Measurements from ENCODE around the gene CHN2. TPM values are rescaled to one million over a fixed set of nuclear protein-coding genes. Genes with fewer than 3 reads are reported as not detected.
A peak's percentile ranks its signal among the peaks of the same experiment; 100 is the strongest.

CHN2 gene
- total RNA-seq, 1 experiment from 2014 or later: 5.1 TPM

- CTCF ChIA-PET: interaction anchor here (0.6 to 2.7 kb wide), 11 partner anchors 13 to 419 kb away, joined by 3 to 18 read pairs (median 3); no protein-coding TSS in a partner anchor
- intact Hi-C loops (cut with micrococcal nuclease): no loop called here
- POLR2A ChIA-PET: interaction anchor here (0.6 to 2.1 kb wide), 4 partner anchors 17 to 429 kb away, joined by 3 to 6 read pairs (median 4); no protein-coding TSS in a partner anchor
Measured at GRCh38 chr7:29346231-29346978, 151.8 kb downstream of the CHN2 start.

GRCh38 chr7:29349362-29349761 lies 154.8 kb downstream of the CHN2 start:
- no peak for TF ChIP-seq CTCF (IDR thresholded peaks at IDR 0.05; ENCODE audit: unreplicated experiment)
- DNase-seq (ENCODE audit: unreplicated experiment): peak; percentile 78
- CTCF ChIA-PET: interaction anchor here (0.6 to 1.7 kb wide), 4 partner anchors 9 to 423 kb away, joined by 3 to 6 read pairs (median 4); no protein-coding TSS in a partner anchor
- intact Hi-C loops (cut with micrococcal nuclease): loop anchor here (1.0 kb wide), 1 partner anchor 59 kb away; no protein-coding TSS in a partner anchor
- no peaks in the 10 kb centered on the region for H3K27me3 Mint-ChIP-seq (ENCODE audit: insufficient read depth, unreplicated experiment)
- POLR2A ChIA-PET: interaction anchor here (0.6 to 2.1 kb wide), 11 partner anchors 11 to 422 kb away, joined by 3 to 14 read pairs (median 4); no protein-coding TSS in a partner anchor
- H3K27ac Mint-ChIP-seq (ENCODE audit: low read depth, unreplicated experiment): peak overlapping the region; percentile 41
- peaks cover 20% of the 10 kb centered on the region for H3K4me1 Mint-ChIP-seq (ENCODE audit: insufficient read depth, unreplicated experiment)
- no TSS peak for BruUV-seq (replicated peaks)
- H3K9me3 Mint-ChIP-seq (ENCODE audit: unreplicated experiment): no peaks in the 10 kb centered on the region
- peak overlapping the region; percentile 23 for H3K4me3 Mint-ChIP-seq (ENCODE audit: unreplicated experiment)
- H3K36me3 Mint-ChIP-seq (ENCODE audit: insufficient read depth, unreplicated experiment): peaks cover 18% of the 10 kb centered on the region

More at GRCh38 chr7:29346231-29346978, 151.8 kb downstream of the CHN2 start:
- Mint-ChIP-seq H3K4me3 (ENCODE audit: unreplicated experiment) (no peak overlapping the region), H3K27ac (ENCODE audit: low read depth, unreplicated experiment) (no peak overlapping the region), H3K27me3 (ENCODE audit: insufficient read depth, unreplicated experiment) (no peaks in the 10 kb centered on the region), H3K4me1 (ENCODE audit: insufficient read depth, unreplicated experiment) (peaks cover 20% of the 10 kb centered on the region), H3K36me3 (ENCODE audit: insufficient read depth, unreplicated experiment) (peaks cover 8% of the 10 kb centered on the region), H3K9me3 (ENCODE audit: unreplicated experiment) (no peaks in the 10 kb centered on the region)
- no TSS peak for BruUV-seq (replicated peaks)
- TF ChIP-seq CTCF (IDR thresholded peaks at IDR 0.05; ENCODE audit: unreplicated experiment): no peak
- DNase-seq (ENCODE audit: unreplicated experiment): no peak

DNA sequence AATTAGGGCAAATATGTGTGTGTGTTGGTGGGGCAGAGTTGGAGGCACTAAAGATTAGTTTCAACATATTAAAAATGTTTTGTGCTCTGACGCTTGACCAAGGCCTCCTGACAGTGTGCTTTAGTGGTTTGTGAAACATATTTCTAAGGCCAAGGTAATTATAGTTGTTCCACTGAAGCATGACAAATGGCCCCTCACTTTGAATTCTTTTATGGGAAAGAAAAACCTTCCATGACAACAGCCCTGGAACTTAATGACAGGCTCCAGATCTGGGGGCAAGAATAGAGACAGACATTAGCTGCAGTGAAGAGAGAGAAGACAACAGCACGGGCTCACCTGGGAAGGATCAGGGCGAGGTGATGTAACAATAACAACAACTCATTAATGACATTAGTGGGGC lies 155.8 kb downstream of the CHN2 start:
- Mint-ChIP-seq H3K36me3 (ENCODE audit: insufficient read depth, unreplicated experiment) (peaks cover 24% of the 10 kb centered on the region), H3K27ac (ENCODE audit: low read depth, unreplicated experiment) (no peak overlapping the region), H3K4me1 (ENCODE audit: insufficient read depth, unreplicated experiment) (peaks cover 20% of the 10 kb centered on the region), H3K9me3 (ENCODE audit: unreplicated experiment) (no peaks in the 10 kb centered on the region), H3K27me3 (ENCODE audit: insufficient read depth, unreplicated experiment) (no peaks in the 10 kb centered on the region), H3K4me3 (ENCODE audit: unreplicated experiment) (no peak overlapping the region)
- ChIA-PET CTCF (no interaction called here), POLR2A (interaction anchor here (0.7 to 2.1 kb wide), 3 partner anchors 9 to 21 kb away, joined by 3 to 14 read pairs (median 4); no protein-coding TSS in a partner anchor)
- DNase-seq (ENCODE audit: unreplicated experiment): no peak
- intact Hi-C loops (cut with micrococcal nuclease): no loop called here
- no peak for TF ChIP-seq CTCF (IDR thresholded peaks at IDR 0.05; ENCODE audit: unreplicated experiment)
- BruUV-seq (replicated peaks): no TSS peak

- CTCF ChIA-PET: interaction anchor here (0.7 to 1.1 kb wide), 3 partner anchors 9 to 428 kb away, joined by 3 read pairs; no protein-coding TSS in a partner anchor
- H3K27me3 Mint-ChIP-seq (ENCODE audit: insufficient read depth, unreplicated experiment): no peaks in the 10 kb centered on the region
- POLR2A ChIA-PET: no interaction called here
Measured at GRCh38 chr7:29352041-29352440, 157.5 kb downstream of the CHN2 start.

More at GRCh38 chr7:29352041-29352440, 157.5 kb downstream of the CHN2 start:
- Mint-ChIP-seq H3K36me3 (ENCODE audit: insufficient read depth, unreplicated experiment) (peaks cover 27% of the 10 kb centered on the region), H3K4me1 (ENCODE audit: insufficient read depth, unreplicated experiment) (peaks cover 20% of the 10 kb centered on the region), H3K9me3 (ENCODE audit: unreplicated experiment) (no peaks in the 10 kb centered on the region), H3K27ac (ENCODE audit: low read depth, unreplicated experiment) (no peak overlapping the region), H3K4me3 (ENCODE audit: unreplicated experiment) (no peak overlapping the region)
- BruUV-seq (replicated peaks): no TSS peak
- DNase-seq (ENCODE audit: unreplicated experiment): no peak
- intact Hi-C loops (cut with micrococcal nuclease): no loop called here
- TF ChIP-seq CTCF (IDR thresholded peaks at IDR 0.05; ENCODE audit: unreplicated experiment): no peak
